Inferior parietal cortex (tissue), 1 donor: ENCODE measurements around the gene MVD.
"Not testable (repeated sequence)": the region's sequence is repeated elsewhere in the genome, so short reads cannot be mapped to it uniquely, and the experiment has no call there.

Experiments used
- DNase-seq: peaks from one replicate; pipeline ENCODE4 v3.0.0-alpha.2; 2016; ENCODE audit errors: extremely low spot score

Gene MVD

GRCh38 chr16:88626646-88627045, 36.2 kb downstream of the MVD start:
- no peak for DNase-seq

- no peak for DNase-seq
Observed at GRCh38 chr16:88624977-88625576, 37.8 kb downstream of the MVD start.

- no peak for DNase-seq
Observed at GRCh38 chr16:88624481-88624880, 38.4 kb downstream of the MVD start.

GRCh38 chr16:88623858-88624257, 39.0 kb downstream of the MVD start:
- no peak for DNase-seq

- DNase-seq, result peak; percentile 6
Observed at GRCh38 chr16:88622866-88623265, 40.0 kb downstream of the MVD start.

- no peak for DNase-seq
Observed at GRCh38 chr16:88622125-88622524, 40.8 kb downstream of the MVD start.

- DNase-seq, result no peak
Observed at GRCh38 chr16:88619859-88620815, 42.8 kb downstream of the MVD start.

- DNase-seq, result no peak
Observed at GRCh38 chr16:88618956-88619667, 43.8 kb downstream of the MVD start.

GRCh38 chr16:88618182-88618955, 44.5 kb downstream of the MVD start:
- DNase-seq, result no peak

- DNase-seq, result no peak
Observed at GRCh38 chr16:88617268-88618031, 45.4 kb downstream of the MVD start.

GRCh38 chr16:88616736-88617135, 46.2 kb downstream of the MVD start:
- DNase-seq, result no peak

GRCh38 chr16:88616320-88616719, 46.6 kb downstream of the MVD start:
- DNase-seq, result no peak

GRCh38 chr16:88614818-88615580, 47.9 kb downstream of the MVD start:
- DNase-seq, result no peak

- no peak for DNase-seq
Observed at GRCh38 chr16:88613911-88614817, 48.7 kb downstream of the MVD start.

GRCh38 chr16:88613293-88613692, 49.6 kb downstream of the MVD start:
- no peak for DNase-seq

- no peak for DNase-seq
Observed at GRCh38 chr16:88610909-88611812, 51.7 kb downstream of the MVD start.

GRCh38 chr16:88610080-88610479, 52.8 kb downstream of the MVD start:
- DNase-seq, result no peak

GRCh38 chr16:88609426-88609825, 53.5 kb downstream of the MVD start:
- not testable (repeated sequence) for DNase-seq
